H1 (cell line): ENCODE measurements around the gene PRRT4. TPM values are rescaled to one million over a fixed set of nuclear protein-coding genes. Genes with fewer than 3 reads are reported as not detected.

Experiments
- CTCF ChIA-PET: fragments of 300-600 bp; sonication (Branson Sonifier 250); formaldehyde crosslinking; loops from one replicate; lab custom pipeline; 2021; ENCODE audit not compliant: partially characterized antibody; lab: Charles Lee
- POLR2A ChIA-PET: fragments of 300-600 bp; sonication (Branson Sonifier 250); formaldehyde crosslinking; loops from one replicate; lab custom pipeline; 2021; ENCODE audit warnings: inconsistent platforms; ENCODE audit not compliant: partially characterized antibody; lab: Charles Lee
- DNase-seq, 2 experiments: peaks; one replicate each; pipeline versions ENCODE4 v3.0.0 to v3.0.0-alpha.2; 2010 to 2022; ENCODE audit warnings: low spot score in 2 of 2, low read depth in 1 of 2, mixed read lengths in 1 of 2
- FAIRE-seq: peaks from 2 replicates; lab custom pipeline; 2011; peaks lifted over from hg19 to GRCh38; lab: Jason Lieb, UNC
- H2AFZ ChIP-seq: 2 replicates; pipeline ENCODE4 v1.8.1; 2012; ENCODE audit warnings: low read length, inconsistent platforms
- H2AK5ac ChIP-seq: 2 replicates; pipeline ENCODE4 v1.6.1; 2013; ENCODE audit warnings: low read depth, low read length
- H2BK120ac ChIP-seq: replicated peaks from 2 replicates; pipeline ENCODE3; 2013; ENCODE audit warnings: low read depth, low read length, inconsistent platforms
- H2BK12ac ChIP-seq: 2 replicates; pipeline ENCODE4 v1.6.1; 2013; ENCODE audit warnings: low read depth, low read length
- H2BK15ac ChIP-seq: 2 replicates; pipeline ENCODE4 v1.6.1; 2013; ENCODE audit warnings: low read length
- H2BK20ac ChIP-seq: 2 replicates; pipeline ENCODE4 v1.6.1; 2013; ENCODE audit warnings: low read length
- H2BK5ac ChIP-seq: 2 replicates; pipeline ENCODE4 v1.6.1; 2013; ENCODE audit warnings: low read depth, low read length
- H3K14ac ChIP-seq: 2 replicates; pipeline ENCODE4 v1.6.1; 2013; ENCODE audit warnings: inconsistent platforms; ENCODE audit not compliant: insufficient read length
- H3K18ac ChIP-seq: 2 replicates; pipeline ENCODE4 v1.6.1; 2013; ENCODE audit warnings: low read length; ENCODE audit errors: extremely low read depth
- H3K23ac ChIP-seq: 2 replicates; pipeline ENCODE4 v1.6.1; 2013; ENCODE audit warnings: inconsistent platforms; ENCODE audit not compliant: insufficient read length
- H3K23me2 ChIP-seq: 2 replicates; pipeline ENCODE4 v1.6.1; 2013; ENCODE audit warnings: low read depth, low read length
- H3K27ac ChIP-seq: 2 replicates; pipeline ENCODE4 v1.6.1; 2011; ENCODE audit warnings: low read depth, low read length, inconsistent platforms
- H3K27me3 ChIP-seq, 4 experiments: replicated peaks in 1 of 4; 1 replicate in 1 of 4; 2 replicates in 3 of 4; pipeline versions ENCODE4 v1.6.1 to v1.8.1; 2011 to 2013; ENCODE audit warnings: low read length in 3 of 4, mild to moderate bottlenecking in 3 of 4, inconsistent platforms in 2 of 4, mixed read lengths in 2 of 4, moderate library complexity in 1 of 4; ENCODE audit not compliant: control insufficient read depth in 3 of 4, insufficient read depth in 3 of 4; ENCODE audit errors: extremely low read depth in 1 of 4
- H3K36me3 ChIP-seq, 4 experiments: 2 replicates each; pipeline versions ENCODE4 v1.6.1 to v1.8.1; 2011 to 2013; ENCODE audit warnings: mild to moderate bottlenecking in 4 of 4, low read length in 3 of 4, moderate library complexity in 2 of 4, control low read depth in 1 of 4, inconsistent platforms in 1 of 4; ENCODE audit not compliant: insufficient read depth in 4 of 4, control insufficient read depth in 2 of 4
- H3K4ac ChIP-seq: replicated peaks from 2 replicates; pipeline ENCODE3; 2013; ENCODE audit warnings: low read length, low read depth, mixed read lengths, inconsistent platforms; ENCODE audit not compliant: insufficient read length
- H3K4me1 ChIP-seq, 4 experiments: replicated peaks in 1 of 4; 1 replicate in 1 of 4; 2 replicates in 3 of 4; pipeline versions ENCODE4 v1.6.1 to v1.8.1; 2011 to 2013; ENCODE audit warnings: low read length in 3 of 4, inconsistent platforms in 2 of 4, mixed read lengths in 1 of 4; ENCODE audit not compliant: insufficient read depth in 4 of 4, control insufficient read depth in 3 of 4
- H3K4me2 ChIP-seq, 2 experiments: 2 replicates each; pipeline versions ENCODE4 v1.6.1 to v1.8.1; 2011 to 2013; ENCODE audit warnings: low read depth in 2 of 2, low read length in 2 of 2, control low read depth in 1 of 2, inconsistent platforms in 1 of 2, mild to moderate bottlenecking in 1 of 2; ENCODE audit not compliant: insufficient read depth in 1 of 2
- H3K4me3 ChIP-seq, 4 experiments: fragments of 200-600, 300-600 bp in 1 of 4; sonication (generic), shearing (Covaris generic), sonication (Bioruptor Twin) in 1 of 4; 2 replicates each; pipeline versions ENCODE4 v1.5.1 to v1.8.1; 2011 to 2016; ENCODE audit warnings: low read length in 4 of 4, low read depth in 3 of 4, control low read depth in 2 of 4, inconsistent platforms in 2 of 4, mild to moderate bottlenecking in 2 of 4, mixed read lengths in 1 of 4, moderate library complexity in 1 of 4; ENCODE audit not compliant: insufficient read depth in 2 of 4; ENCODE audit errors: extremely low read depth in 1 of 4
- H3K56ac ChIP-seq: replicated peaks from 2 replicates; pipeline ENCODE3; 2013; ENCODE audit warnings: low read depth, mild to moderate bottlenecking, mixed read lengths, low read length, inconsistent platforms; ENCODE audit not compliant: insufficient read length
- H3K79me1 ChIP-seq: 2 replicates; pipeline ENCODE4 v1.6.1; 2013; ENCODE audit warnings: low read depth, low read length, control low read depth
- H3K79me2 ChIP-seq, 2 experiments: 2 replicates each; pipeline versions ENCODE4 v1.6.1 to v1.8.1; 2012 to 2013; ENCODE audit warnings: low read length in 2 of 2, mild to moderate bottlenecking in 2 of 2, inconsistent platforms in 1 of 2; ENCODE audit not compliant: insufficient read depth in 2 of 2, control insufficient read depth in 1 of 2
- H3K9ac ChIP-seq, 4 experiments: replicated peaks in 1 of 4; 1 replicate in 1 of 4; 2 replicates in 3 of 4; pipeline versions ENCODE4 v1.6.1 to v1.8.1; 2011 to 2013; ENCODE audit warnings: low read depth in 3 of 4, low read length in 3 of 4, control low read depth in 2 of 4, mild to moderate bottlenecking in 2 of 4, moderate library complexity in 2 of 4, inconsistent platforms in 1 of 4; ENCODE audit errors: extremely low read depth in 1 of 4
- H3K9me3 ChIP-seq, 2 experiments: 2 replicates each; pipeline versions ENCODE4 v1.6.1 to v1.8.1; 2012 to 2013; ENCODE audit warnings: mild to moderate bottlenecking in 2 of 2, moderate library complexity in 2 of 2, control low read depth in 1 of 2, inconsistent platforms in 1 of 2, low read depth in 1 of 2, low read length in 1 of 2, mixed read lengths in 1 of 2; ENCODE audit not compliant: insufficient read depth in 2 of 2
- H4K20me1 ChIP-seq, 2 experiments: replicated peaks in 1 of 2; 2 replicates each; pipeline versions ENCODE3 to v1.8.1; 2011 to 2013; ENCODE audit warnings: inconsistent platforms in 2 of 2, low read length in 2 of 2, mild to moderate bottlenecking in 1 of 2; ENCODE audit not compliant: insufficient read depth in 2 of 2, control insufficient read depth in 1 of 2
- H4K5ac ChIP-seq: 2 replicates; pipeline ENCODE4 v1.6.1; 2013; ENCODE audit warnings: low read length, low read depth, mixed read lengths, inconsistent platforms; ENCODE audit not compliant: insufficient read length
- H4K8ac ChIP-seq: 2 replicates; pipeline ENCODE4 v1.8.0; 2013; ENCODE audit warnings: mild to moderate bottlenecking, moderate library complexity, low read length, inconsistent platforms; ENCODE audit not compliant: insufficient read depth; ENCODE audit errors: extremely low read depth
- H4K91ac ChIP-seq: replicated peaks from 2 replicates; pipeline ENCODE3; 2013; ENCODE audit warnings: low read length, mixed read lengths, inconsistent platforms; ENCODE audit not compliant: insufficient read length
- CHD2 ChIP-seq: IDR thresholded peaks from 2 replicates; pipeline ENCODE4 v1.6.1; 2012; ENCODE audit warnings: low read length, improper control_type of control experiment
- CREB1 ChIP-seq: IDR thresholded peaks from 2 replicates; pipeline ENCODE4 v1.6.1; 2012; ENCODE audit warnings: inconsistent platforms
- EGR1 ChIP-seq: IDR thresholded peaks from 2 replicates; pipeline ENCODE4 v1.6.1; 2011; ENCODE audit warnings: low read depth, low read length, borderline replicate concordance
- EZH2 ChIP-seq: fragments of 200-600 bp; sonication (generic); IDR thresholded peaks from 2 replicates; pipeline ENCODE4 v1.7.1; 2012; ENCODE audit warnings: low read depth, mild to moderate bottlenecking, moderate library complexity, low read length, inconsistent platforms; ENCODE audit not compliant: severe bottlenecking
- GTF2F1 ChIP-seq: IDR thresholded peaks from 2 replicates; pipeline ENCODE4 v1.6.1; 2012; ENCODE audit warnings: low read depth, low read length, improper control_type of control experiment, borderline replicate concordance
- PHF8 ChIP-seq: fragments of 200-600 bp; sonication (generic); conservative IDR thresholded peaks from 2 replicates; pipeline ENCODE4 v1.7.1; 2012; ENCODE audit warnings: low read depth, mild to moderate bottlenecking, inconsistent platforms, low read length, moderate library complexity
- RAD21 ChIP-seq, 2 experiments: IDR thresholded peaks in 1 of 2; conservative IDR thresholded peaks in 1 of 2; 2 replicates each; pipeline ENCODE4 v1.6.1; 2011; ENCODE audit warnings: low read depth in 2 of 2, low read length in 2 of 2, improper control_type of control experiment in 1 of 2, inconsistent platforms in 1 of 2, mild to moderate bottlenecking in 1 of 2, moderate library complexity in 1 of 2
- SIX5 ChIP-seq: IDR thresholded peaks from 2 replicates; pipeline ENCODE4 v1.6.1; 2011; ENCODE audit warnings: mild to moderate bottlenecking, low read depth, low read length
- SP2 ChIP-seq: IDR thresholded peaks from 2 replicates; pipeline ENCODE4 v1.6.1; 2012; ENCODE audit warnings: mild to moderate bottlenecking, low read length, inconsistent platforms
- TAF7 ChIP-seq: optimal IDR thresholded peaks from 2 replicates; pipeline ENCODE3; 2011; ENCODE audit warnings: low read depth, mild to moderate bottlenecking, inconsistent platforms, low read length, moderate library complexity, borderline replicate concordance
- TBP ChIP-seq: IDR thresholded peaks from 2 replicates; pipeline ENCODE4 v1.6.1; 2011; ENCODE audit warnings: low read depth, low read length, improper control_type of control experiment
- ZNF274 ChIP-seq: IDR thresholded peaks from 2 replicates; pipeline ENCODE4 v1.7.0; 2012; ENCODE audit warnings: low read length, borderline replicate concordance; ENCODE audit errors: extremely low read depth
- WGBS, 2 experiments: shearing (Covaris generic) in 1 of 2; methylation state at CpG; one replicate each; pipeline versions ENCODE4 v1.1.6 to v1.1.7; 2013 to 2015; ENCODE audit warnings: low lambda C conversion rate in 2 of 2, mixed read lengths in 2 of 2, inconsistent platforms in 1 of 2, low coverage in 1 of 2, missing lambda C conversion rate in 1 of 2; ENCODE audit not compliant: insufficient replicate concordance in 2 of 2, insufficient coverage in 1 of 2, insufficient read length in 1 of 2; ENCODE audit errors: extremely low coverage in 1 of 2, missing lambda C conversion rate in 1 of 2; 5-methylcytosine and 5-hydroxymethylcytosine counted together
- polyA plus RNA-seq, 7 experiments: library from polyadenylated mRNA; depleted of rRNA in 3 of 7; stranded (reverse) in 5 of 7; unstranded in 2 of 7; fragments of >200 nt in 5 of 7; fragments of 200-250 nt in 2 of 7; gene quantifications; 1 replicate in 5 of 7; 2 replicates in 1 of 7; 4 replicates in 1 of 7; pipeline versions ENCODE4 v1.2.1 to v1.2.3, GENCODE V29; 2011 to 2013; ENCODE audit warnings: missing spikeins in 2 of 7, mixed read lengths in 2 of 7
- total RNA-seq: library from RNA; stranded (reverse); fragmentation: NEBNext Ultra II Directional; extraction: Animal tissue kit (Norgen Biotek cat#: 25700); gene quantifications from 2 replicates; pipeline ENCODE4 v1.2.1, GENCODE V29; 2021
- TF ChIP-seq, protein P1 (sequence below): IDR thresholded peaks from 2 replicates; pipeline ENCODE4 v1.6.1; 2011; ENCODE audit warnings: low read depth, mild to moderate bottlenecking, low read length; ENCODE audit not compliant: insufficient read depth

The PRRT4 gene
- total and polyA plus RNA-seq, 2 of the 8 experiments (the other 6 are each of a cell fraction or from before 2014, with no cell fraction given) = 0.34 to 1.0 TPM

- Histone ChIP-seq H3K9me3 (no peaks in the 10 kb centered on the region), H3K4me3 (no peak overlapping the region), H2BK5ac (no peak overlapping the region), H3K27ac (no peak overlapping the region), H3K4me1 (peaks cover 0 to 37% (median 27%) of the 10 kb centered on the region in 4 experiments; a peak in 6 of 7 replicates), H3K9ac (no peak overlapping the region), H3K36me3 (no peaks in the 10 kb centered on the region), H2AK5ac (no peak overlapping the region), H4K8ac (no peak overlapping the region), H3K79me1 (no peaks in the 10 kb centered on the region), H3K4me2 (no peak overlapping the region), H3K4ac (no peak overlapping the region), H2BK20ac (no peak overlapping the region), H2BK120ac (no peak overlapping the region), H2AFZ (no peak overlapping the region), H3K79me2 (no peaks in the 10 kb centered on the region), H3K14ac (no peak overlapping the region), H2BK12ac (0 out of 2 replicates have a peak overlapping the region, but pooled peaks have one; percentile 39), H2BK15ac (no peak overlapping the region), H4K20me1 (peaks cover 6 to 20% of the 10 kb centered on the region in 2 experiments), H3K27me3 (peaks cover 33 to 73% (median 55%) of the 10 kb centered on the region in 4 experiments), H4K91ac (no peak overlapping the region), H3K56ac (no peak overlapping the region), H3K18ac (no peak overlapping the region), H3K23me2 (peaks cover 14% of the 10 kb centered on the region; the same call in 1 of the 2 replicates), H4K5ac (no peak overlapping the region), H3K23ac (no peak overlapping the region)
- DNase-seq (no peak), FAIRE-seq (no peak)
- POLR2A ChIA-PET = interaction anchor here (0.6 to 2.3 kb wide), 4 partner anchors 12 to 418 kb away, joined by 3 to 8 read pairs (median 5); partner anchors contain the start of gene CALU
- CTCF ChIA-PET = interaction anchor here (0.6 to 24.8 kb wide), 14 partner anchors 7 to 198 kb away, joined by 3 to 348 read pairs (median 10); partner anchors contain the start of gene HILPDA
- WGBS, 2 experiments = 75% methylated on average over 7 of the region's 7 CpGs; no CpG with 5 or more reads in 1 of the 2 experiments
- no peak for TF ChIP-seq SP2
- no peak for TF ChIP-seq ZNF274
- no peak for TF ChIP-seq GTF2F1
- no peak for TF ChIP-seq CHD2
- TF ChIP-seq, protein P1, sequence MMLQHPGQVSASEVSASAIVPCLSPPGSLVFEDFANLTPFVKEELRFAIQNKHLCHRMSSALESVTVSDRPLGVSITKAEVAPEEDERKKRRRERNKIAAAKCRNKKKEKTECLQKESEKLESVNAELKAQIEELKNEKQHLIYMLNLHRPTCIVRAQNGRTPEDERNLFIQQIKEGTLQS = no peak
- TF ChIP-seq TAF7 = no peak
- TF ChIP-seq CREB1 = no peak
- no peak for TF ChIP-seq EGR1
- no peak for TF ChIP-seq EZH2
- no peak for TF ChIP-seq RAD21 (IDR thresholded peaks at IDR 0.05 in 1 of 2, conservative IDR thresholded peaks at IDR 0.05 in 1 of 2; ENCODE audit: low read depth in 2 of 2, low read length in 2 of 2)
- TF ChIP-seq PHF8 = no peak
- TF ChIP-seq SIX5 = no peak
- no peak for TF ChIP-seq TBP
These were observed 45.7 kb upstream of the PRRT4 start for GRCh38 chr7:128407233-128407589.
